HL-60/S4 treated with phorbol 12-myristate 13-acetate at 8.2 ng/mL for 4 days and 3 days (cell line): ENCODE data around the gene COX11.

ENCODE experiments used
- in situ Hi-C: fragments of 300-500 bp; cut with MboI; formaldehyde crosslinking; loops from 2 replicates; pipeline ENCODE4 v1.15.0; 2022; ENCODE audit warnings: low sequenced_read_pairs

COX11 gene, protein sequence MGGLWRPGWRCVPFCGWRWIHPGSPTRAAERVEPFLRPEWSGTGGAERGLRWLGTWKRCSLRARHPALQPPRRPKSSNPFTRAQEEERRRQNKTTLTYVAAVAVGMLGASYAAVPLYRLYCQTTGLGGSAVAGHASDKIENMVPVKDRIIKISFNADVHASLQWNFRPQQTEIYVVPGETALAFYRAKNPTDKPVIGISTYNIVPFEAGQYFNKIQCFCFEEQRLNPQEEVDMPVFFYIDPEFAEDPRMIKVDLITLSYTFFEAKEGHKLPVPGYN

GRCh38 chr17:54968262-54968987 is at the start of gene COX11, which contains the start of gene STXBP4:
Gene COX11 (minus strand): TSS chr17:54968654. CDS start chr17:54968646, 8 bp downstream.
Gene STXBP4 (plus strand): TSS chr17:54968765. CDS start chr17:54986220, 17,455 bp downstream.
- in situ Hi-C loops, result no loop called here

GRCh38 chr17:55005520-55005919 is 37.1 kb upstream of the COX11 start:
- in situ Hi-C loops, result no loop called here

GRCh38 chr17:55004484-55004883 is 36.0 kb upstream of the COX11 start:
- in situ Hi-C loops, result no loop called here

- in situ Hi-C loops, result no loop called here
These were observed 34.0 kb upstream of the COX11 start for GRCh38 chr17:55002458-55002857.

DNA sequence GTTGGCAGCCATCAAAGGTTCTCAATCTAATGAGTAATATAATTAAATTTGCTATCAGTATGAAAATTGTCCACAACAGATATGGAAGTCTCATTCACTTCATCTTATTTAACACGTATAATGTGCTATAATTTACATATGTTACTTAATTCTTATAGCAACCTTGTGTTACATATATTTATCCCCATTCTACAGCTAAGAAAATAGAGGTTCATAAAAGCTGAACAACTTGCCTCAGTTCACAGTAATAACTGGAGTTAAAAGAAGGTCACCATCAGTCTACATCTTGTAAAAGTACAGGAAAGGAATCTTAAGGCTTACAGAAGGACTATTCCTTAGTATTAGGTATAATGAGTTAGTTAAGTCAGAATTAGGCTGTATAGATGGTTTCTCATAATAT is 28.0 kb upstream of the COX11 start:
- in situ Hi-C loops, result no loop called here

DNA sequence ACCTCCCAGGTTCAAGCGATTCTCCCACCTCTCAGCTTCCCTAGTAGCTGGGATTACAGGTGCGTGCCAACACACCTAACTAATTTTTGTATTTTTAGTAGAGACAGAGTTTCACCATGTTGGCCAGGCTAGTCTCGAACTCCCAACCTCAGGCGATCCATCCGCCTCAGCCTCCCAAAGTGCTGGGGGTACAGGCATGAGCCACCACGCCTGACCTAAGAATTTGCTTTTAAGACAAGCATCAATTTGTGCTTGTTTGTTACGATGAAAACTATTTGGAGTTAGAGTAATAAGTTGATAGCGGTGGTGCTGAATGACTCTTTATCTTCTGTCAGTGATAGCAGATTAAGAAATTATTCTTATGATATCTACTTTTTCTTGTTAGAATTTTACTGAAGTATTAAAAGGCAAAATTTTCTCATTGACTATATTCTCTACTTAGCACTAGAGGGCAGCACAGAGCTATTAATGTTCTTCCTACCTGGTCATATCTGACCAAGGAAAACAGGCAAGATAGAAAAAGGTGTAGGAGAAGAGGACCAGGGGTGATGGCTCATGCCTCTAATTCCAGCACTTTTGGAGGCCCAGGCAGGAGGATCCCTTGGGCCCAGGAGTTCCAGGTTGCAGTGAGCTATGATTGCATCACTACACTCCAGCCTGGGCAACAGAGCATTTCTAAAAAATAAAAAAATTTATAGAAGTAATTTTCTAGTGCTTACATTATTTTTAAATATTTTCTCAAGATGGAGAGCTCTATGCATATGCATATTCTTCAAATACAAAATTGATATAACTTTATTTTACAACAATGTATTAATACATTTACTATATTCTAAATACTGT is 24.6 kb upstream of the COX11 start:
- in situ Hi-C loops, result no loop called here

DNA sequence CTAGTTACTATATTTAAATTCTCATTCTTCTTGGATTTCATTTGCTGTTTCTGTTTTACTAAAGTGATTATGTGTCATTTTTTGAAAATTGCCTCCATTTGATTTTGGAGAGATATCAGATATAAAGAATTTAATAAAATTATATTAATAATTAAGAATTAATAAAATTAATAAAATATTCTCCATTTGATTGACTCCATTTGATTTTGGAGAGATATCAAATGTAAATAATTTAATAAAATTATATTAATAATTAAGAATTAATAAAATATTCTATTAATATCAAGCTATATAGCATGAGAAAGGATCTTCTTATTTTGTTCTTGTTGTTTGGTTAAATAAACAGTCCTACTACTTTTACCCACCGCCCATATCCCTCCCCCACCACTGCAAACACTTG is 23.1 kb upstream of the COX11 start:
- in situ Hi-C loops, result no loop called here

- in situ Hi-C loops, result no loop called here
These were observed 21.7 kb upstream of the COX11 start for GRCh38 chr17:54990118-54990517.

GRCh38 chr17:54985476-54985875 is 17.0 kb upstream of the COX11 start:
- in situ Hi-C loops, result no loop called here

- in situ Hi-C loops, result no loop called here
These were observed 14.8 kb upstream of the COX11 start for GRCh38 chr17:54983260-54983659.

GRCh38 chr17:54982399-54982798 is 13.9 kb upstream of the COX11 start:
- in situ Hi-C loops, result no loop called here

GRCh38 chr17:54980375-54980774 is 11.9 kb upstream of the COX11 start:
- in situ Hi-C loops, result no loop called here

GRCh38 chr17:54979657-54980056 is 11.2 kb upstream of the COX11 start:
- in situ Hi-C loops, result no loop called here

GRCh38 chr17:54977744-54978143 is 9.3 kb upstream of the COX11 start:
- in situ Hi-C loops, result no loop called here

GRCh38 chr17:54976316-54976715 is 7.9 kb upstream of the COX11 start:
- in situ Hi-C loops, result no loop called here

GRCh38 chr17:54974759-54975158 is 6.3 kb upstream of the COX11 start:
- in situ Hi-C loops, result no loop called here

DNA sequence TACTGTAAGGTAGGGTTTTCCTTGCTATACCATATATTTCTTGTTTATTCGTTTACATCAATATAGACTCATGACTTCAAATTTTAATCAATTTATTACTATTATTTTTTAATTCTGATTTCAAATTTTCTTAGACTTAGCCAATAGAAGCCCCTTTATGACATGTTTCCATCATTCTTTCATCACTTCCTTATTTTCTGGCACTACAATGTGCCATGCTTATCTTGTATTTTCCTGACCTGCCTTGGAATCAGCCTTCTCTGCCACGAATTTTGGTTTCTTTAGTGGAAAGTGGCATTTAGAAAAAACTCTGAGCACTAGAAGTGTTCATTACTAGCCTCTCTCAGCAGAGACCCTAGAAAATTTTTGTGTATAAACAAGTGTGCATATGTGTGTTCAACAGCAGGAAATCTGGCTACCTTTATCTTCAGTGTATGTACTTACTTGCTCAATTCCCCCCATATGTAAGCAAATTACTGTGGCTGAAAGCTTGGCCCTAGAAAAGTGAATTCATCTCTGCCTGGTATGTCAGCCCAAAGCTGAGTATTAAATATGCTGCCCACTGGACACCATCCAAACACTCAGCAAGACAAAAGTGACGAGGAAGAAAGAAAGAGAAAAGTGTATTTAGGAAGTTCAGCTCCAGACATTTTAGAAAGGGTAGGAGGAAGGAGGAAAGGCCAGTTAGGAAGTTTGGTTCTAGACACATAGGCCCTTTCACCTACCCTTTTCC is 4.1 kb upstream of the COX11 start:
- in situ Hi-C loops, result no loop called here

GRCh38 chr17:54971901-54972300 is 3.4 kb upstream of the COX11 start:
- in situ Hi-C loops, result no loop called here

DNA sequence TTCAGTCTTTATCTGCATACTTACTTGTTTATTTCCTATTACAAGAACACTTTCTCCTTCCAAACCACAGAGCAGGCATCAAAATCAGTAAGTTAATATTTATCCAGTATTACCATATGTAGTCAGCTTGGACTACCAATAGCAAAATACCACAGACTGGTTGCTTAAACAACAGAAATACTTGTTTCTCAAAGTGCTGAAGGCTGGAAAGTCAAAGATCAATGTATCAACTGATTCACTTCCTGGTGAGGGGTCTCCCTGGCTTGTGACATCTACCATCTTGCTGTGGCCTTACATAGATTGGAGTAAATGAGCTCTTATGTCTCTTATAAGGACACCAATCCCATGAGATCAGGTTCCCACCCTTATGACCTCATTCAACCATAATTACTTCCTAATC is 2.7 kb upstream of the COX11 start:
- in situ Hi-C loops, result no loop called here

GRCh38 chr17:54969658-54970572 is 1.5 kb upstream of the COX11 start:
- in situ Hi-C loops, result no loop called here
